ENCODE data around the gene MORN1. TPM values are rescaled to one million over a fixed set of nuclear protein-coding genes. Genes with fewer than 3 reads are reported as not detected.

MORN1 gene
- total and polyA plus RNA-seq, 2 donors (not counting 3 experiments of a cell fraction or from before 2014, with no cell fraction given) = 4.3 to 6.4 TPM

- FAIRE-seq (no peak), DNase-seq (ENCODE audit: low read depth, low spot score) (no peak)
- dilution Hi-C loops (cut with MboI; ENCODE audit: extremely low pct_ligation_motif_present, low sequenced_read_pairs) = no loop called here
- no peak overlapping the region for H3K4me3 ChIP-seq (replicated peaks in 1 of 3; ENCODE audit: insufficient read depth in 1 of 3, low read depth in 1 of 3, low read length in 3 of 3)
- H2AFZ ChIP-seq (ENCODE audit: low read depth, low read length) = no peak overlapping the region
- no TSS peak for BruUV-seq (replicated peaks)
- no peaks in the 10 kb centered on the region for H3K9me1 ChIP-seq (replicated peaks; ENCODE audit: control insufficient read depth, extremely low read depth, insufficient read depth, low read length)
- H4K20me1 ChIP-seq (replicated peaks; ENCODE audit: control insufficient read depth, extremely low read depth, insufficient read depth, low read length) = no peaks in the 10 kb centered on the region
- no peak for TF ChIP-seq FOS (IDR thresholded peaks at IDR 0.05; ENCODE audit: borderline replicate concordance, insufficient read depth, low read length)
- TF ChIP-seq GATA2 (IDR thresholded peaks at IDR 0.05; ENCODE audit: insufficient read depth, insufficient read length, low read depth, low read length) = no peak
- TF ChIP-seq EZH2 (IDR thresholded peaks at IDR 0.05; ENCODE audit: borderline replicate concordance, low read depth, low read length, severe bottlenecking) = no peak
- no peak for TF ChIP-seq JUN (IDR thresholded peaks at IDR 0.05; ENCODE audit: borderline replicate concordance, insufficient read depth, insufficient read length, low read depth)
- TF ChIP-seq MAX (IDR thresholded peaks at IDR 0.05; ENCODE audit: insufficient read depth, insufficient read length) = no peak
- no peak for TF ChIP-seq MYC (IDR thresholded peaks at IDR 0.05; ENCODE audit: low read depth, low read length)
- H3K9ac ChIP-seq (replicated peaks; ENCODE audit: extremely low read depth, insufficient read depth, low read length) = no peak overlapping the region
- H3K27me3 ChIP-seq (ENCODE audit: control insufficient read depth in 2 of 2, insufficient read depth in 2 of 2, low read length in 2 of 2) = no peaks in the 10 kb centered on the region
- H3K9me3 ChIP-seq (replicated peaks; ENCODE audit: control insufficient read depth, insufficient read depth, low read length) = no peaks in the 10 kb centered on the region
- no peak overlapping the region for H3K27ac ChIP-seq (ENCODE audit: insufficient read depth, low read depth, low read length)
- CTCF ChIA-PET = interaction anchor here (1.5 kb wide), 1 partner anchor 178 kb away, joined by 4 read pairs; no protein-coding TSS in a partner anchor
- intact Hi-C loops (cut with micrococcal nuclease) = no loop called here
- POLR2A ChIA-PET = no interaction called here
- no peaks in the 10 kb centered on the region for H3K79me2 ChIP-seq (ENCODE audit: control insufficient read depth, insufficient read depth, low read length)
- H3K4me1 ChIP-seq (ENCODE audit: control insufficient read depth, extremely low read depth, insufficient read depth, low read length) = no peaks in the 10 kb centered on the region
- H3K4me2 ChIP-seq (ENCODE audit: insufficient read depth, low read length) = no peak overlapping the region
- no peaks in the 10 kb centered on the region for H3K36me3 ChIP-seq (ENCODE audit: control insufficient read depth in 2 of 2, extremely low read depth in 1 of 2, insufficient read depth in 2 of 2, low read length in 2 of 2)
Measured at GRCh38 chr1:2352341-2352896, 38.9 kb downstream of the MORN1 start.

GRCh38 chr1:2351723-2352122 lies 39.6 kb downstream of the MORN1 start:
- Histone ChIP-seq H3K9ac (replicated peaks; ENCODE audit: extremely low read depth, insufficient read depth, low read length) (no peak overlapping the region), H3K27ac (ENCODE audit: insufficient read depth, low read depth, low read length) (no peak overlapping the region), H3K4me3 (replicated peaks in 1 of 3; ENCODE audit: insufficient read depth in 1 of 3, low read depth in 1 of 3, low read length in 3 of 3) (no peak overlapping the region), H4K20me1 (replicated peaks; ENCODE audit: control insufficient read depth, extremely low read depth, insufficient read depth, low read length) (no peaks in the 10 kb centered on the region), H3K27me3 (ENCODE audit: control insufficient read depth in 2 of 2, insufficient read depth in 2 of 2, low read length in 2 of 2) (no peaks in the 10 kb centered on the region), H3K4me1 (ENCODE audit: control insufficient read depth, extremely low read depth, insufficient read depth, low read length) (no peaks in the 10 kb centered on the region), H3K4me2 (ENCODE audit: insufficient read depth, low read length) (no peak overlapping the region), H3K9me3 (replicated peaks; ENCODE audit: control insufficient read depth, insufficient read depth, low read length) (no peaks in the 10 kb centered on the region), H3K79me2 (ENCODE audit: control insufficient read depth, insufficient read depth, low read length) (no peaks in the 10 kb centered on the region), H3K36me3 (ENCODE audit: control insufficient read depth in 2 of 2, extremely low read depth in 1 of 2, insufficient read depth in 2 of 2, low read length in 2 of 2) (no peaks in the 10 kb centered on the region), H3K9me1 (replicated peaks; ENCODE audit: control insufficient read depth, extremely low read depth, insufficient read depth, low read length) (no peaks in the 10 kb centered on the region), H2AFZ (ENCODE audit: low read depth, low read length) (no peak overlapping the region)
- dilution Hi-C loops (cut with MboI; ENCODE audit: extremely low pct_ligation_motif_present, low sequenced_read_pairs) (no loop called here), intact Hi-C loops (cut with micrococcal nuclease) (no loop called here)
- ChIA-PET CTCF (interaction anchor here (1.5 kb wide), 1 partner anchor 177 kb away, joined by 4 read pairs; no protein-coding TSS in a partner anchor), POLR2A (no interaction called here)
- DNase-seq (ENCODE audit: low read depth, low spot score) = no peak
- BruUV-seq (replicated peaks) = no TSS peak
- no peak for TF ChIP-seq CTCF (IDR thresholded peaks at IDR 0.05; ENCODE audit: extremely low read depth in 1 of 2, insufficient read depth in 1 of 2, low read depth in 1 of 2, low read length in 2 of 2)
- FAIRE-seq = no peak
